HCT116 (cell line): ENCODE results near the gene CCDC63.

ENCODE experiments used
- TCF7L2 ChIP-seq: IDR thresholded peaks from 2 replicates; pipeline ENCODE4 v1.7.0; 2011; ENCODE audit warnings: borderline replicate concordance, inconsistent platforms; ENCODE audit not compliant: insufficient read depth, insufficient read length; ENCODE audit errors: extremely low read depth
- TF ChIP-seq, protein P1 (sequence below), 3 experiments: fragments of 200-600 bp in 1 of 3; sonication (generic) in 1 of 3; IDR thresholded peaks in 2 of 3; conservative IDR thresholded peaks in 1 of 3; 2 replicates each; pipeline ENCODE4 v1.5.1; 2012 to 2017; ENCODE audit warnings: low read depth in 2 of 3, low read length in 2 of 3, antibody characterized with exemption in 1 of 3, borderline replicate concordance in 1 of 3, control low read depth in 1 of 3, mild to moderate bottlenecking in 1 of 3, mixed read lengths in 1 of 3, mixed run types in 1 of 3, moderate library complexity in 1 of 3; ENCODE audit not compliant: insufficient read depth in 1 of 3

DNA sequence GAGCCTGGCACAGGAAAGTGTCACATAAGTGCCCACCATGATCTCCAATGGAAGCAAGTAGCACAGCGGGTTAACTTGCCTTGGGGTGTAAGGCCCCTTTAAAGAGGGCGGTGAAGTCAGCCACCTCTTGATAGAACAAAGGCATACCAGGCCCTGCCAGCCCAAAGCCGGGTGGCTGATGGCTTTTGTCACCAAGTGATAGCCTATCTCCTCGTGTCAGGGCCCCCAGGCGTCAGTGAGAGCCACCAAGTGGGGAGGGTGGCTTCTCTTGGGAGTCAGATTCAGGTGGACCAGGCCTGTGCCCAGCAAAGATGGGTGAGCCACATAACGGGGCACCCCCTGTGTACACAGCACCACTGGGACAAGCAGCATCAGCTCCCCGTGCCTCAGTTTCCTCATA, 81.9 kb downstream of the CCDC63 start:
- TF ChIP-seq, protein P1, sequence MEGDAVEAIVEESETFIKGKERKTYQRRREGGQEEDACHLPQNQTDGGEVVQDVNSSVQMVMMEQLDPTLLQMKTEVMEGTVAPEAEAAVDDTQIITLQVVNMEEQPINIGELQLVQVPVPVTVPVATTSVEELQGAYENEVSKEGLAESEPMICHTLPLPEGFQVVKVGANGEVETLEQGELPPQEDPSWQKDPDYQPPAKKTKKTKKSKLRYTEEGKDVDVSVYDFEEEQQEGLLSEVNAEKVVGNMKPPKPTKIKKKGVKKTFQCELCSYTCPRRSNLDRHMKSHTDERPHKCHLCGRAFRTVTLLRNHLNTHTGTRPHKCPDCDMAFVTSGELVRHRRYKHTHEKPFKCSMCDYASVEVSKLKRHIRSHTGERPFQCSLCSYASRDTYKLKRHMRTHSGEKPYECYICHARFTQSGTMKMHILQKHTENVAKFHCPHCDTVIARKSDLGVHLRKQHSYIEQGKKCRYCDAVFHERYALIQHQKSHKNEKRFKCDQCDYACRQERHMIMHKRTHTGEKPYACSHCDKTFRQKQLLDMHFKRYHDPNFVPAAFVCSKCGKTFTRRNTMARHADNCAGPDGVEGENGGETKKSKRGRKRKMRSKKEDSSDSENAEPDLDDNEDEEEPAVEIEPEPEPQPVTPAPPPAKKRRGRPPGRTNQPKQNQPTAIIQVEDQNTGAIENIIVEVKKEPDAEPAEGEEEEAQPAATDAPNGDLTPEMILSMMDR (IDR thresholded peaks at IDR 0.05 in 2 of 3, conservative IDR thresholded peaks at IDR 0.05 in 1 of 3; ENCODE audit: borderline replicate concordance in 1 of 3, insufficient read depth in 1 of 3, low read depth in 2 of 3, low read length in 2 of 3) = no peak
- TF ChIP-seq TCF7L2 = no peak
